Vagina (tissue), 2 donors: ENCODE measurements around the gene KLHL21. TPM values are rescaled to one million over a fixed set of nuclear protein-coding genes. Genes with fewer than 3 reads are reported as not detected.

Source experiments
- DNase-seq, 2 donors: peaks; one replicate each; pipeline ENCODE4 v3.0.0-alpha.2; 2017; ENCODE audit errors: extremely low spot score in 2 of 2
- H3K27ac ChIP-seq: fragments of 200-600 bp; sonication (generic); one replicate; pipeline ENCODE4 v1.5.1; 2019
- H3K27me3 ChIP-seq: fragments of 200-600 bp; sonication (generic); one replicate; pipeline ENCODE4 v1.5.1; 2019
- H3K36me3 ChIP-seq, 2 donors: fragments of 200-600 bp; sonication (generic); one replicate each; pipeline ENCODE4 v1.5.1; 2017 to 2019
- H3K4me1 ChIP-seq: fragments of 200-600 bp; sonication (generic); one replicate; pipeline ENCODE4 v1.5.1; 2019
- H3K4me3 ChIP-seq, 2 donors: fragments of 200-600 bp; sonication (generic); 1 replicate in 1 of 2; 2 replicates in 1 of 2; pipeline ENCODE4 v1.5.1; 2016 to 2019
- H3K9me3 ChIP-seq: fragments of 200-600 bp; sonication (generic); one replicate; pipeline ENCODE4 v1.5.1; 2019
- CTCF ChIP-seq, 3 experiments: fragments of 450-650 bp in 2 of 3; fragments of 200-600 bp in 1 of 3; sonication (generic) in 1 of 3; IDR thresholded peaks; one replicate each; pipeline ENCODE4 v1.5.1; 2017 to 2019; ENCODE audit warnings: antibody characterized with exemption in 3 of 3, mild to moderate bottlenecking in 2 of 3, moderate library complexity in 2 of 3
- POLR2A ChIP-seq, 2 donors: fragments of 450-650 bp; IDR thresholded peaks; one replicate each; pipeline ENCODE4 v1.6.1; 2017; ENCODE audit warnings: antibody characterized with exemption in 2 of 2, mild to moderate bottlenecking in 2 of 2, moderate library complexity in 2 of 2
- POLR2AphosphoS5 ChIP-seq, 2 donors: sonication (generic); formaldehyde crosslinking; IDR thresholded peaks; one replicate each; pipeline ENCODE4 v1.9.0; 2017; ENCODE audit warnings: antibody characterized with exemption in 2 of 2, mild to moderate bottlenecking in 2 of 2, low read depth in 1 of 2; ENCODE audit not compliant: insufficient read depth in 1 of 2
- intact Hi-C: fragments of 100-400 bp; cut with DNase I; formaldehyde crosslinking; loops from one replicate; pipeline ENCODE4 v1.15.1; 2023
- total RNA-seq: library from RNA; depleted of rRNA; stranded (reverse); fragments of >200 nt; gene quantifications from one replicate; pipeline ENCODE4 v1.2.3, GENCODE V29; 2016

The KLHL21 gene
- total RNA-seq, 1 donor from 2014 or later = 54.3 TPM

GRCh38 chr1:6596886-6597776 is 5.5 kb downstream of the KLHL21 start:
- peak overlapping the region in 1 of 2 donors; percentile 20 for H3K4me3 ChIP-seq
- H3K4me1 ChIP-seq = peaks cover 68% of the 10 kb centered on the region
- H3K36me3 ChIP-seq = peaks cover 0 to 70% of the 10 kb centered on the region in 2 donors

GRCh38 chr1:6596351-6596750 is 6.3 kb downstream of the KLHL21 start:
- no peak for DNase-seq
- peaks cover 0 to 78% of the 10 kb centered on the region in 2 donors for H3K36me3 ChIP-seq
- H3K27ac ChIP-seq = peak overlapping the region; percentile 98
- TF ChIP-seq CTCF (IDR thresholded peaks at IDR 0.05) = no peak
- TF ChIP-seq POLR2AphosphoS5 (IDR thresholded peaks at IDR 0.05; ENCODE audit: insufficient read depth in 1 of 2, low read depth in 1 of 2) = no peak
- TF ChIP-seq POLR2A (IDR thresholded peaks at IDR 0.05) = no peak
- intact Hi-C loops = no loop called here
- peaks cover 76% of the 10 kb centered on the region for H3K4me1 ChIP-seq
- H3K9me3 ChIP-seq = no peaks in the 10 kb centered on the region
- H3K27me3 ChIP-seq = no peaks in the 10 kb centered on the region
- peak overlapping the region in 1 of 2 donors; percentile 20 for H3K4me3 ChIP-seq

More at GRCh38 chr1:6596886-6597776, 5.5 kb downstream of the KLHL21 start:
- no peaks in the 10 kb centered on the region for H3K27me3 ChIP-seq
- intact Hi-C loops = no loop called here
- H3K9me3 ChIP-seq = no peaks in the 10 kb centered on the region
- TF ChIP-seq CTCF (IDR thresholded peaks at IDR 0.05) = no peak
- TF ChIP-seq POLR2A (IDR thresholded peaks at IDR 0.05) = no peak
- TF ChIP-seq POLR2AphosphoS5 (IDR thresholded peaks at IDR 0.05; ENCODE audit: insufficient read depth in 1 of 2, low read depth in 1 of 2) = no peak
- H3K27ac ChIP-seq = peak overlapping the region; percentile 98
- no peak for DNase-seq

DNA sequence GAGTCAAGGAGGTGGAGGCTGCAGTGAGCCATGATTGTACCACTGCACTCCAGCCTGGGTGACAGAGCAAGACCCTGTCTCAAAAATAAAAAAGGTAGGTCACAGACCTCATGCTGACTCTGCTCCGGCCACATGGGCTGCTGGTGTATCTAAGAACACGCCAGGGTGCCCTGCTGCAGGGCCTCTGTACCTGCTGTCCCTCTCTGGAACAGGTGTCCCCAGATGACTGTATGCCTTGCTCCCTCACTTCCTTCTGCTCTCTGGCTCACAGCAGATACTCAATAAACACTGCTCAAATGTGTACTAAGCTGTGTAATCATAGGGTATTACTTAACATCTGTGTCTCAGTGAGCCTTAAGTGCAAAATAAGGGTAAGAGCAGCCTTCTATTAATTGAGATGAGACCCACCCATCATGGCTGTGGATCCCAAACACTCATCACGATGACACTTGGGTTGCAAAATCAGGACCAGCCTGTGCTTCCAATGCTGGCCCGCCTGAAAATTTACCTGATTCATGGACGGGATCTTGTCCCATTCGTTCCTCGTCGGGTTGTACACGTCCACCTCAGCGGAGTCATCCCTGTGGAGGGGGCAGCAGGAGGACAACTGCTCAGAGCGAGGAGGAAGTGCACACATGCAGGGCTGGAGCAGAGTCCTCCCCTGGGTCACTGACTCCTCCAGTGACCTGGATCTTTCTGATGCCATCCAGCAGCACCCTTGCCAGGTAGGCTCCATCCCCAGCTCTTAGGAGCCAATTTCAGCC is 7.5 kb downstream of the KLHL21 start:
- H3K27me3 ChIP-seq = no peaks in the 10 kb centered on the region
- H3K36me3 ChIP-seq = peaks cover 0 to 87% of the 10 kb centered on the region in 2 donors
- intact Hi-C loops = no loop called here
- H3K9me3 ChIP-seq = no peaks in the 10 kb centered on the region
- H3K4me1 ChIP-seq = peaks cover 79% of the 10 kb centered on the region
- H3K27ac ChIP-seq = no peak overlapping the region
- H3K4me3 ChIP-seq = no peak overlapping the region
- TF ChIP-seq POLR2A (IDR thresholded peaks at IDR 0.05) = no peak
- TF ChIP-seq POLR2AphosphoS5 (IDR thresholded peaks at IDR 0.05; ENCODE audit: insufficient read depth in 1 of 2, low read depth in 1 of 2) = no peak
- DNase-seq = no peak

GRCh38 chr1:6593810-6594209 is 8.9 kb downstream of the KLHL21 start:
- intact Hi-C loops = no loop called here

More at GRCh38 chr1:6593810-6594209, 8.9 kb downstream of the KLHL21 start:
- Histone ChIP-seq H3K4me1 (peaks cover 79% of the 10 kb centered on the region), H3K9me3 (no peaks in the 10 kb centered on the region), H3K27ac (no peak overlapping the region), H3K36me3 (peaks cover 0 to 95% of the 10 kb centered on the region in 2 donors), H3K4me3 (no peak overlapping the region), H3K27me3 (no peaks in the 10 kb centered on the region)
- DNase-seq = no peak
- no peak for TF ChIP-seq POLR2A (IDR thresholded peaks at IDR 0.05)
- TF ChIP-seq CTCF (IDR thresholded peaks at IDR 0.05) = no peak
- no peak for TF ChIP-seq POLR2AphosphoS5 (IDR thresholded peaks at IDR 0.05; ENCODE audit: insufficient read depth in 1 of 2, low read depth in 1 of 2)
